NT2/D1 (cell line): Measurements from ENCODE around the gene NSUN2.

Experiments
- SUZ12 ChIP-seq: IDR thresholded peaks from 2 replicates; pipeline ENCODE4 v1.6.1; 2011; ENCODE audit not compliant: insufficient read length, insufficient read depth; ENCODE audit errors: extremely low read depth
- YY1 ChIP-seq: IDR thresholded peaks from 2 replicates; pipeline ENCODE4 v1.6.1; 2011; ENCODE audit not compliant: insufficient read length, insufficient read depth
- ZNF274 ChIP-seq: IDR thresholded peaks from 2 replicates; pipeline ENCODE4 v1.6.1; 2011; ENCODE audit warnings: mild to moderate bottlenecking, low read depth, low read length

GRCh38 chr5:6578676-6579343 is 54.0 kb downstream of the NSUN2 start:
- TF ChIP-seq YY1 = no peak
- no peak for TF ChIP-seq SUZ12
- TF ChIP-seq ZNF274 = no peak
